ENCODE measurements around the gene ACVRL1. TPM values are rescaled to one million over a fixed set of nuclear protein-coding genes. Genes with fewer than 3 reads are reported as not detected.

Gene ACVRL1
- total and polyA plus RNA-seq, 9 of the 15 experiments (the other 6 are each of a cell fraction or from before 2014, with no cell fraction given), result 0.07 to 1.4 (median 0.30) TPM

DNA sequence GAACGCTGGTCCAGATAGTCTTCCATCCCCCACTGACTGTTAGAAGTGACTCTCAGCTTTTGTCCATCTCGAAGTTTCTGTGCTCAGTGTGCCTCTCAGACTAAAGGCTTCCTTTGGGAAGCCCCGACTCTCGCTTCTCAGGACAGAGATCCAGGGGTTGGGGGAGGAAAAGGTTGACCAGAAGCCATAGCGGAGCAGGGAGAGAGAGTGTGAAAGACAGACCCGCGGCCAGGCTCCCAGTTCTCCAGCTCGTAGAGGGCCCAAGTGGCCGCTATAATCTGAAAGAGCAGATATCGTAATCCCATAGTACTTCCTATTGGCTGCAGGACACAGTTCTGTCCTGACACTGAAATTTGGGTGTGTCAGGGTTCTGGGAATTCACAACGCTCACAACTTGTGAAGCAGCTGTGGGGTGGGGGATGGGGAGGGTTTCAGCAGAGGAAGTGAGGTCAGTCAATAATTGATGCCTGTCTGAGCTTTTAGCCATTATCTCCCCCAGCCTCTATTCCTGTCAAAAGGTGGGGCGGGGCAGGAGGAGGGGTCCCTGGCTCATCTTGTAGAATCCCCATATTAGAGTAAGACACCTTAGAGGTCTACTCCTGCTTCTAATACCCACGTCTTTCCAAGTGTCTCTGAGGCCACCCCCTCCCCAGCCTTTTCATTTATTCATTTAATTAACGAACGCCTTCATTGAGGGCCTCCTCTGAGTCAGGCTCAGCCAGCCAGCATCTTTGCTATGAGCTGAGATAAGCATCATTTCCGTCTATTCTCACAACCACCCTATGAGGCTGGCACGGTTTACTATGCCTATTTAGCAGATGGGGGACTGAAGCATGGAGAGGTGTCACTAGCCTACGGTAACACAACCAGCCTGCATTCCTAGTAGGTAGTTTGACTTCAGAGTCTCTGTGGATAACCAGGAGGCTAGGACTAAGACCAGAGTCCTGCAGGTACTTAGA, 1.6 kb upstream of the ACVRL1 start (continued):
- TF ChIP-seq, protein P1, sequence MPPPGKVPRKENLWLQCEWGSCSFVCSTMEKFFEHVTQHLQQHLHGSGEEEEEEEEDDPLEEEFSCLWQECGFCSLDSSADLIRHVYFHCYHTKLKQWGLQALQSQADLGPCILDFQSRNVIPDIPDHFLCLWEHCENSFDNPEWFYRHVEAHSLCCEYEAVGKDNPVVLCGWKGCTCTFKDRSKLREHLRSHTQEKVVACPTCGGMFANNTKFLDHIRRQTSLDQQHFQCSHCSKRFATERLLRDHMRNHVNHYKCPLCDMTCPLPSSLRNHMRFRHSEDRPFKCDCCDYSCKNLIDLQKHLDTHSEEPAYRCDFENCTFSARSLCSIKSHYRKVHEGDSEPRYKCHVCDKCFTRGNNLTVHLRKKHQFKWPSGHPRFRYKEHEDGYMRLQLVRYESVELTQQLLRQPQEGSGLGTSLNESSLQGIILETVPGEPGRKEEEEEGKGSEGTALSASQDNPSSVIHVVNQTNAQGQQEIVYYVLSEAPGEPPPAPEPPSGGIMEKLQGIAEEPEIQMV (tag; conservative IDR thresholded peaks at IDR 0.05; ENCODE audit: low read depth), result no peak
- peak; percentile 90 for TF ChIP-seq LEF1 (IDR thresholded peaks at IDR 0.05)
- peak; percentile 94 for TF ChIP-seq TAF9B (IDR thresholded peaks at IDR 0.05; ENCODE audit: partially characterized antibody)
- no peak for TF ChIP-seq RHOXF2B (CRISPR knock-in tag; conservative IDR thresholded peaks at IDR 0.05)
- TF ChIP-seq TAF1 (IDR thresholded peaks at IDR 0.05; ENCODE audit: control insufficient read depth, extremely low read depth, insufficient read depth, low read length, severe bottlenecking), result peak; percentile 29
- no peak for TF ChIP-seq ATF1 (CRISPR knock-in tag; IDR thresholded peaks at IDR 0.05)
- TF ChIP-seq ATF1 (tag; IDR thresholded peaks at IDR 0.05), result peak; percentile 79
- peak; percentile 66 for TF ChIP-seq KDM5B (IDR thresholded peaks at IDR 0.05; ENCODE audit: insufficient replicate concordance, low read depth, low read length)
- TF ChIP-seq SUPT5H (IDR thresholded peaks at IDR 0.05), result peak; percentile 78
- TF ChIP-seq, protein P2, sequence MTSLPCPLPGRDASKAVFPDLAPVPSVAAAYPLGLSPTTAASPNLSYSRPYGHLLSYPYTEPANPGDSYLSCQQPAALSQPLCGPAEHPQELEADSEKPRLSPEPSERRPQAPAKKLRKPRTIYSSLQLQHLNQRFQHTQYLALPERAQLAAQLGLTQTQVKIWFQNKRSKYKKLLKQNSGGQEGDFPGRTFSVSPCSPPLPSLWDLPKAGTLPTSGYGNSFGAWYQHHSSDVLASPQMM (CRISPR knock-in tag; IDR thresholded peaks at IDR 0.05), result no peak
- TF ChIP-seq ZNF717 (CRISPR knock-in tag; IDR thresholded peaks at IDR 0.05), result no peak
- TF ChIP-seq, protein P3, sequence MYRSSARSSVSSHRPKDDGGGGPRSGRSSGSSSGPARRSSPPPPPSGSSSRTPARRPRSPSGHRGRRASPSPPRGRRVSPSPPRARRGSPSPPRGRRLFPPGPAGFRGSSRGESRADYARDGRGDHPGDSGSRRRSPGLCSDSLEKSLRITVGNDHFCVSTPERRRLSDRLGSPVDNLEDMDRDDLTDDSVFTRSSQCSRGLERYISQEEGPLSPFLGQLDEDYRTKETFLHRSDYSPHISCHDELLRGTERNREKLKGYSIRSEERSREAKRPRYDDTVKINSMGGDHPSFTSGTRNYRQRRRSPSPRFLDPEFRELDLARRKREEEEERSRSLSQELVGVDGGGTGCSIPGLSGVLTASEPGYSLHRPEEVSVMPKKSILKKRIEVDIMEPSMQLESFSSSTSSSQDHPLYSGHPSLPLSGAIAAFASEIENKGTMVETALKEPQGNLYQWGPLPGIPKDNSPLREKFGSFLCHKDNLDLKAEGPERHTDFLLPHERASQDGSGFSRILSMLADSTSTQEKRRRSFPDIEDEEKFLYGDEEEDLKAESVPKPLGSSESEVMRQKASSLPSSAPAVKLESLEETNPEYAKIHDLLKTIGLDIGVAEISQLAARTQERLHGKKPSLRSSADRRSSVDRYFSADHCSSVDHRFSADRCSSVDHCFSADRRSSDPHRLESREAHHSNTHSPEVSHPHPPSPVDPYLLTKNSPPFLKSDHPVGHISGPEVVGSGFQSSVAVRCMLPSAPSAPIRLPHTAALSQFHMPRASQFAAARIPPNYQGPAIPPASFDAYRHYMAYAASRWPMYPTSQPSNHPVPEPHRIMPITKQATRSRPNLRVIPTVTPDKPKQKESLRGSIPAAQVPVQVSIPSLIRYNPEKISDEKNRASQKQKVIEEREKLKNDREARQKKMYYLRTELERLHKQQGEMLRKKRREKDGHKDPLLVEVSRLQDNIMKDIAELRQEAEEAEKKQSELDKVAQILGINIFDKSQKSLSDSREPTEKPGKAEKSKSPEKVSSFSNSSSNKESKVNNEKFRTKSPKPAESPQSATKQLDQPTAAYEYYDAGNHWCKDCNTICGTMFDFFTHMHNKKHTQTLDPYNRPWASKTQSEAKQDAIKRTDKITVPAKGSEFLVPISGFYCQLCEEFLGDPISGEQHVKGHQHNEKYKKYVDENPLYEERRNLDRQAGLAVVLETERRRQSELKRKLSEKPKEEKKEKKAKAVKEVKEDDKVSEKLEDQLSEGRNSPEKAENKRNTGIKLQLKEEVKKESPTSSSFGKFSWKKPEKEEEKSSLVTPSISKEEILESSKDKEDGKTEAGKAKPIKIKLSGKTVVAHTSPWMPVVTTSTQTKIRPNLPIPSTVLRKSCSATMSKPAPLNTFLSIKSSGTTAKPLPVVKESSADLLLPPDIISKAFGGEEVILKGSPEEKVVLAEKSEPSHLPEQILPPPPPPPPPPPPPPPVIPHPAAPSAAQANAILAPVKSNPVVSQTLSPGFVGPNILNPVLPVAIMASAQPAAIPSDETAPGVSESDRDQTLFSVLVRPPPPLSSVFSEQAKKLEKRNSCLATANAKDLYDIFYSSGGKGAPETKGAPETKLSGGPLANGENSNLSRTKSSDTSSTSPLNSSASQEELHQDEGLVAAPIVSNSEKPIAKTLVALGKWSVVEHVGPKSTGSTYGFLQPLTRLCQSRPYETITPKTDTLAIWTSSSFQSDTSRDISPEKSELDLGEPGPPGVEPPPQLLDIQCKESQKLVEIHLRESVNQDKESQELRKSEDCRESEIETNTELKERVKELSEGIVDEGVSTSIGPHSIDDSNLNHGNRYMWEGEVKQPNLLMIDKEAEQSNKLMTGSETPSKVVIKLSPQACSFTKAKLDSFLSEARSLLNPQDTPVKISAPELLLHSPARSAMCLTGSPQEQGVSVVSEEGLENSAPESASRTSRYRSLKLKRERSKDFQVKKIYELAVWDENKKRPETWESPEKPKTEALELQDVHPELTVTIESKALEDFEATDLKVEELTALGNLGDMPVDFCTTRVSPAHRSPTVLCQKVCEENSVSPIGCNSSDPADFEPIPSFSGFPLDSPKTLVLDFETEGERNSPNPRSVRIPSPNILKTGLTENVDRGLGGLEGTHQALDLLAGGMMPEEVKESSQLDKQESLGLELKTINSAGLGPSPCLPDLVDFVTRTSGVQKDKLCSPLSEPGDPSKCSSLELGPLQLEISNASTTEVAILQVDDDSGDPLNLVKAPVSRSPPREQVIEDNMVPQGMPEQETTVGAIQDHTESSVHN (IDR thresholded peaks at IDR 0.05; ENCODE audit: borderline replicate concordance in 1 of 2, low read depth in 1 of 2), result peak in 1 of 2 experiments; percentile 84; a peak in 2 of 4 replicates
- peak; percentile 83 for TF ChIP-seq L3MBTL2 (IDR thresholded peaks at IDR 0.05)
- no peak for TF ChIP-seq MECOM (CRISPR knock-in tag; IDR thresholded peaks at IDR 0.05)
- TF ChIP-seq, protein P4, sequence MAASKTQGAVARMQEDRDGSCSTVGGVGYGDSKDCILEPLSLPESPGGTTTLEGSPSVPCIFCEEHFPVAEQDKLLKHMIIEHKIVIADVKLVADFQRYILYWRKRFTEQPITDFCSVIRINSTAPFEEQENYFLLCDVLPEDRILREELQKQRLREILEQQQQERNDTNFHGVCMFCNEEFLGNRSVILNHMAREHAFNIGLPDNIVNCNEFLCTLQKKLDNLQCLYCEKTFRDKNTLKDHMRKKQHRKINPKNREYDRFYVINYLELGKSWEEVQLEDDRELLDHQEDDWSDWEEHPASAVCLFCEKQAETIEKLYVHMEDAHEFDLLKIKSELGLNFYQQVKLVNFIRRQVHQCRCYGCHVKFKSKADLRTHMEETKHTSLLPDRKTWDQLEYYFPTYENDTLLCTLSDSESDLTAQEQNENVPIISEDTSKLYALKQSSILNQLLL (CRISPR knock-in tag; IDR thresholded peaks at IDR 0.05; ENCODE audit: borderline replicate concordance), result no peak
